HG03469 (cell line): ENCODE data around the gene BAZ1B.
"Not testable (repeated sequence)": the region's sequence is repeated elsewhere in the genome, so short reads cannot be mapped to it uniquely, and the experiment has no call there.

Source experiments
- ATAC-seq: cut with Tn5 transposase; IDR thresholded peaks from one replicate; pipeline ENCODE4 v1.9.1; 2021; ENCODE audit warnings: mild to moderate bottlenecking, moderate library complexity, moderate number of reproducible peaks; ENCODE audit not compliant: unreplicated experiment

BAZ1B gene

GRCh38 chr7:73509463-73509862 is 12.6 kb downstream of the BAZ1B start:
- no peak for ATAC-seq

- ATAC-seq, result no peak
Measured at GRCh38 chr7:73507556-73507955, 14.5 kb downstream of the BAZ1B start.

GRCh38 chr7:73504920-73505319 is 17.2 kb downstream of the BAZ1B start:
- ATAC-seq, result no peak

- ATAC-seq, result no peak
Measured at GRCh38 chr7:73504017-73504416, 18.1 kb downstream of the BAZ1B start.

GRCh38 chr7:73503229-73503628 is 18.9 kb downstream of the BAZ1B start:
- no peak for ATAC-seq

- ATAC-seq, result no peak
Measured at GRCh38 chr7:73496626-73497025, 25.5 kb downstream of the BAZ1B start.

GRCh38 chr7:73495507-73495906 is 26.6 kb downstream of the BAZ1B start:
- ATAC-seq, result not testable (repeated sequence)

GRCh38 chr7:73489976-73490375 is 32.1 kb downstream of the BAZ1B start:
- ATAC-seq, result no peak

- no peak for ATAC-seq
Measured at GRCh38 chr7:73487486-73487885, 34.6 kb downstream of the BAZ1B start.

GRCh38 chr7:73483171-73483570 is 38.9 kb downstream of the BAZ1B start:
- no peak for ATAC-seq

GRCh38 chr7:73482746-73483145 is 39.3 kb downstream of the BAZ1B start:
- no peak for ATAC-seq

- not testable (repeated sequence) for ATAC-seq
Measured at GRCh38 chr7:73481521-73481920, 40.6 kb downstream of the BAZ1B start.

GRCh38 chr7:73478549-73478948 is 43.5 kb downstream of the BAZ1B start:
- ATAC-seq, result no peak

- ATAC-seq, result no peak
Measured at GRCh38 chr7:73477376-73477775, 44.7 kb downstream of the BAZ1B start.

- no peak for ATAC-seq
Measured at GRCh38 chr7:73470208-73470607, 51.9 kb downstream of the BAZ1B start.

- ATAC-seq, result not testable (repeated sequence)
Measured at GRCh38 chr7:73467046-73467445, 55.0 kb downstream of the BAZ1B start.

GRCh38 chr7:73466112-73466511 is 56.0 kb downstream of the BAZ1B start:
- no peak for ATAC-seq

GRCh38 chr7:73463966-73464365 is 58.1 kb downstream of the BAZ1B start:
- no peak for ATAC-seq

GRCh38 chr7:73463260-73463659 is 58.8 kb downstream of the BAZ1B start:
- no peak for ATAC-seq

- no peak for ATAC-seq
Measured at GRCh38 chr7:73461782-73462285, 60.3 kb downstream of the BAZ1B start.

GRCh38 chr7:73454424-73454823 is 67.7 kb downstream of the BAZ1B start:
- ATAC-seq, result no peak

GRCh38 chr7:73452999-73453635 is 69.0 kb downstream of the BAZ1B start:
- ATAC-seq, result no peak

GRCh38 chr7:73451780-73452398 is 70.2 kb downstream of the BAZ1B start:
- no peak for ATAC-seq
